ENCODE data around the gene MUC15. TPM values are rescaled to one million over a fixed set of nuclear protein-coding genes. Genes with fewer than 3 reads are reported as not detected.

The MUC15 gene
- total and polyA plus RNA-seq, 2 donors (not counting 1 experiment from before 2014, with no cell fraction given) = not detected

- no peak overlapping the region for H3K27ac ChIP-seq (ENCODE audit: insufficient read depth, low read length)
- DNase-seq (ENCODE audit: low read depth in 2 of 2) = peak; percentile 5 to 45
- no peaks in the 10 kb centered on the region for H3K36me3 ChIP-seq (ENCODE audit: control insufficient read depth, insufficient read depth, low read length)
- H3K9ac ChIP-seq (ENCODE audit: insufficient read depth, low read length) = no peak overlapping the region
- no peak overlapping the region for H3K4me2 ChIP-seq (ENCODE audit: extremely low read depth, insufficient read depth, low read length)
- no peak overlapping the region for H2AFZ ChIP-seq (ENCODE audit: low read length)
- no peaks in the 10 kb centered on the region for H4K20me1 ChIP-seq (ENCODE audit: control insufficient read depth, extremely low read depth, insufficient read depth, low read length)
- H3K79me2 ChIP-seq (ENCODE audit: control insufficient read depth, insufficient read depth, low read length) = no peaks in the 10 kb centered on the region
- H3K9me3 ChIP-seq (ENCODE audit: control insufficient read depth, insufficient read depth, low read depth, low read length) = no peaks in the 10 kb centered on the region
- H3K27me3 ChIP-seq (ENCODE audit: control insufficient read depth, insufficient read depth, low read length) = no peaks in the 10 kb centered on the region
- H3K4me1 ChIP-seq (ENCODE audit: control insufficient read depth, extremely low read depth, insufficient read depth, low read length) = no peaks in the 10 kb centered on the region
- H3K4me3 ChIP-seq (replicated peaks in 1 of 4; ENCODE audit: control extremely low read depth in 1 of 4, insufficient read depth in 1 of 4, low read depth in 3 of 4, low read length in 4 of 4) = no peak overlapping the region
- TF ChIP-seq CTCF (conservative IDR thresholded peaks at IDR 0.05 in 1 of 2, IDR thresholded peaks at IDR 0.05 in 1 of 2; ENCODE audit: low read depth in 1 of 2, low read length in 2 of 2) (no peak), EZH2 (IDR thresholded peaks at IDR 0.05; ENCODE audit: low read length, missing control alignments) (no peak)
Measured at GRCh38 chr11:26578998-26579661, 7.1 kb upstream of the MUC15 start.

- Histone ChIP-seq H3K4me2 (ENCODE audit: extremely low read depth, insufficient read depth, low read length) (no peak overlapping the region), H4K20me1 (ENCODE audit: control insufficient read depth, extremely low read depth, insufficient read depth, low read length) (no peaks in the 10 kb centered on the region), H3K4me1 (ENCODE audit: control insufficient read depth, extremely low read depth, insufficient read depth, low read length) (no peaks in the 10 kb centered on the region), H3K4me3 (replicated peaks in 1 of 4; ENCODE audit: control extremely low read depth in 1 of 4, insufficient read depth in 1 of 4, low read depth in 3 of 4, low read length in 4 of 4) (no peak overlapping the region), H3K27me3 (ENCODE audit: control insufficient read depth, insufficient read depth, low read length) (no peaks in the 10 kb centered on the region), H3K9ac (ENCODE audit: insufficient read depth, low read length) (no peak overlapping the region), H3K27ac (ENCODE audit: insufficient read depth, low read length) (no peak overlapping the region), H3K9me3 (ENCODE audit: control insufficient read depth, insufficient read depth, low read depth, low read length) (no peaks in the 10 kb centered on the region), H3K36me3 (ENCODE audit: control insufficient read depth, insufficient read depth, low read length) (no peaks in the 10 kb centered on the region), H3K79me2 (ENCODE audit: control insufficient read depth, insufficient read depth, low read length) (no peaks in the 10 kb centered on the region), H2AFZ (ENCODE audit: low read length) (no peak overlapping the region)
- no peak for TF ChIP-seq CTCF (conservative IDR thresholded peaks at IDR 0.05 in 1 of 2, IDR thresholded peaks at IDR 0.05 in 1 of 2; ENCODE audit: low read depth in 1 of 2, low read length in 2 of 2)
- TF ChIP-seq EZH2 (IDR thresholded peaks at IDR 0.05; ENCODE audit: low read length, missing control alignments) = no peak
- DNase-seq (ENCODE audit: low read depth in 2 of 2) = peak in 1 of 2 donors; percentile 59
Measured at GRCh38 chr11:26575946-26576345, 3.9 kb upstream of the MUC15 start.

GRCh38 chr11:26573896-26574295 lies 1.8 kb upstream of the MUC15 start:
- no peaks in the 10 kb centered on the region for H3K36me3 ChIP-seq (ENCODE audit: control insufficient read depth, insufficient read depth, low read length)
- H3K79me2 ChIP-seq (ENCODE audit: control insufficient read depth, insufficient read depth, low read length) = no peaks in the 10 kb centered on the region
- no peaks in the 10 kb centered on the region for H3K4me1 ChIP-seq (ENCODE audit: control insufficient read depth, extremely low read depth, insufficient read depth, low read length)
- TF ChIP-seq CTCF (conservative IDR thresholded peaks at IDR 0.05 in 1 of 2, IDR thresholded peaks at IDR 0.05 in 1 of 2; ENCODE audit: low read depth in 1 of 2, low read length in 2 of 2) (no peak), EZH2 (IDR thresholded peaks at IDR 0.05; ENCODE audit: low read length, missing control alignments) (no peak)
- no peak overlapping the region for H2AFZ ChIP-seq (ENCODE audit: low read length)
- no peak for DNase-seq (ENCODE audit: low read depth in 2 of 2)
- H4K20me1 ChIP-seq (ENCODE audit: control insufficient read depth, extremely low read depth, insufficient read depth, low read length) = no peaks in the 10 kb centered on the region
- no peak overlapping the region for H3K4me2 ChIP-seq (ENCODE audit: extremely low read depth, insufficient read depth, low read length)
- no peak overlapping the region for H3K27ac ChIP-seq (ENCODE audit: insufficient read depth, low read length)
- no peaks in the 10 kb centered on the region for H3K9me3 ChIP-seq (ENCODE audit: control insufficient read depth, insufficient read depth, low read depth, low read length)
- H3K27me3 ChIP-seq (ENCODE audit: control insufficient read depth, insufficient read depth, low read length) = no peaks in the 10 kb centered on the region
- H3K9ac ChIP-seq (ENCODE audit: insufficient read depth, low read length) = no peak overlapping the region
- H3K4me3 ChIP-seq (replicated peaks in 1 of 4; ENCODE audit: control extremely low read depth in 1 of 4, insufficient read depth in 1 of 4, low read depth in 3 of 4, low read length in 4 of 4) = no peak overlapping the region
